ENCODE results near the gene RNF224. TPM values are rescaled to one million over a fixed set of nuclear protein-coding genes. Genes with fewer than 3 reads are reported as not detected.

Gene RNF224
- total and polyA plus RNA-seq, 9 donors = 0.68 to 7.4 (median 2.6) TPM; not detected in 1

DNA sequence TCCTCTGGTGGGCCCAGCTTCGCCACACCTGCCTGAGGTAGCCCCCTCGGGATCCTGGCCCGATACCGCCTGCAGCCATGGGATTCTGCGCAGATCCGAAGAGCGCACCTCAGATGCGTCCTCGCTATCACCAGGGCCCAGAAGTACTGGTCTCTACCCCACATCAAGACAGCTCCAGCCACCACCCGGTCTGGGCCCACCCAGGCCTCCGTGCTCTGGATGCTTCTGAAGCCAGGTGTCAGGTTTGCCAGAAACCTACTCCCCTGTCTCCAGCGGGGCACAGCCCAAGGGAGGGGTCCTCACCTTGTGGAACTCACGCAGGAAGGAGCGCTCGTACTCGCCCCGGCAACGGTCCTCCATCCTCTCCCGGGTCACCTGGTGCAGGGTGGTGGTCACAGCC is 41.4 kb upstream of the RNF224 start:
- no peak for DNase-seq
- Histone ChIP-seq H3K4me1 (ENCODE audit: control insufficient read depth, insufficient read depth, low read length) (peaks cover 41% of the 10 kb centered on the region), H3K36me3 (ENCODE audit: control insufficient read depth, insufficient read depth, low read length) (peaks cover 74% of the 10 kb centered on the region), H3K27me3 (ENCODE audit: control insufficient read depth, insufficient read depth, low read length) (no peaks in the 10 kb centered on the region), H3K9me3 (replicated peaks; ENCODE audit: control insufficient read depth, low read depth, low read length) (no peaks in the 10 kb centered on the region), H3K4me3 (ENCODE audit: low read length) (no peak overlapping the region), H3K27ac (ENCODE audit: low read length) (no peak overlapping the region)
- 92% methylated on average over 17 of the region's 19 CpGs for WGBS (ENCODE audit: insufficient coverage)

GRCh38 chr9:137186385-137186784 is 40.9 kb upstream of the RNF224 start:
- H3K9me3 ChIP-seq (replicated peaks; ENCODE audit: control insufficient read depth, low read depth, low read length) = no peaks in the 10 kb centered on the region
- H3K27me3 ChIP-seq (ENCODE audit: control insufficient read depth, insufficient read depth, low read length) = no peaks in the 10 kb centered on the region
- H3K27ac ChIP-seq (ENCODE audit: low read length) = no peak overlapping the region
- H3K4me1 ChIP-seq (ENCODE audit: control insufficient read depth, insufficient read depth, low read length) = peaks cover 46% of the 10 kb centered on the region
- no peak overlapping the region for H3K4me3 ChIP-seq (ENCODE audit: low read length)
- peaks cover 74% of the 10 kb centered on the region for H3K36me3 ChIP-seq (ENCODE audit: control insufficient read depth, insufficient read depth, low read length)
- 86% methylated on average over 4 of the region's 6 CpGs for WGBS (ENCODE audit: insufficient coverage)
- DNase-seq = no peak

DNA sequence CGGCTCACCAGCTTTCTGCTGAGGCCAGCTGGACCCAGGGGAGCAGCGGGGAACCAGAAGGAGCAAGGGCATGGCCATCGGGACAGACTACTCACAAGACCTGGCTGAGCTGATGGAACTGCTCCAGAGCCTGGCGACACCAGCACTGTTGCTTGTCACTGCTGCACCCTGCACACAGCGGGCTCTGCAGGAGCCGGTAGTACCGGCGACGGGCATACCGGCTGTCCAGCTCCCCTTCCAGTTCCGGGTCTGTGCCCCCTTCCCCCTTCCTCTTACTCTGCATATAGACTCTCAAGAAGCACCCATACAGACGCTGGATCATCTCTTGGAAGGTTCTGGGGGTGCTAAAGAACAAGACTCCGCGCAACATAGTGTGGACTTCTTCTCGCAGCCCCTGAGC is 39.9 kb upstream of the RNF224 start:
- no peak for DNase-seq
- peak overlapping the region; percentile 99 for H3K4me3 ChIP-seq (ENCODE audit: low read length)
- no peaks in the 10 kb centered on the region for H3K27me3 ChIP-seq (ENCODE audit: control insufficient read depth, insufficient read depth, low read length)
- peaks cover 47% of the 10 kb centered on the region for H3K4me1 ChIP-seq (ENCODE audit: control insufficient read depth, insufficient read depth, low read length)
- H3K36me3 ChIP-seq (ENCODE audit: control insufficient read depth, insufficient read depth, low read length) = peaks cover 75% of the 10 kb centered on the region
- no peak overlapping the region for H3K27ac ChIP-seq (ENCODE audit: low read length)
- 87% methylated on average over 13 of the region's 15 CpGs for WGBS (ENCODE audit: insufficient coverage)
- H3K9me3 ChIP-seq (replicated peaks; ENCODE audit: control insufficient read depth, low read depth, low read length) = no peaks in the 10 kb centered on the region

DNA sequence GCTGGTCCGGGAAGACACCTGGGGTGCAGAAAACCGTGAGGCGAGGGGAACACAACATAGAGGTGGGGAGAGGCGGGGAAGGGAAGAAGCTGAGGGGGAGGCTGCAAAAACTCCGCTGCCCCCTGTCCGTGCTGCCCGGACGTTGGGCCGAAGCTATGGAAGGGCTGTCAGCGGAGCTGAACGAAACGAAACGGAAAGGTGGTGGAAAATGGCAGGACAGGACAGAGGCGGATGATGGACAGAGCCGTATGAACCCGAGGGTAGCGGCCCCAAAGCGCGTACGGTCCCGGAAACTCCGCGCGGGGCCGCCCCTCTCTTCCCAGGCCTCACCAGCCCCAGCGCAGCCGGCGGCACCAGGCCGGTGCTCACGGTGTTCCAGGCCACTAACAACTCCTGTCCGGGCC is 39.2 kb upstream of the RNF224 start:
- H3K36me3 ChIP-seq (ENCODE audit: control insufficient read depth, insufficient read depth, low read length) = peaks cover 73% of the 10 kb centered on the region
- H3K4me1 ChIP-seq (ENCODE audit: control insufficient read depth, insufficient read depth, low read length) = peaks cover 47% of the 10 kb centered on the region

GRCh38 chr9:137188490-137189296 is 38.6 kb upstream of the RNF224 start, which contains the start of the genes ANAPC2 and SSNA1:
Gene ANAPC2 (minus strand): TSS chr9:137188560. CDS start chr9:137188532, 28 bp downstream.
Gene SSNA1 (plus strand): TSS chr9:137188676. CDS start chr9:137188727, 51 bp downstream.
- Histone ChIP-seq H3K9me3 (replicated peaks; ENCODE audit: control insufficient read depth, low read depth, low read length) (no peaks in the 10 kb centered on the region), H3K27me3 (ENCODE audit: control insufficient read depth, insufficient read depth, low read length) (no peaks in the 10 kb centered on the region), H3K4me3 (ENCODE audit: low read length) (peak within 1 kb of the TSS; percentile 99), H3K36me3 (ENCODE audit: control insufficient read depth, insufficient read depth, low read length) (peaks cover 67% of the 10 kb centered on the region), H3K4me1 (ENCODE audit: control insufficient read depth, insufficient read depth, low read length) (peaks cover 47% of the 10 kb centered on the region), H3K27ac (ENCODE audit: low read length) (peak within 1 kb of the TSS; percentile 85)
- peak; percentile 98 for DNase-seq
- WGBS (ENCODE audit: insufficient coverage) = under 1% methylated on average over 93 of the region's 98 CpGs

More for the DNA sequence above, 39.2 kb upstream of the RNF224 start:
- Histone ChIP-seq H3K9me3 (replicated peaks; ENCODE audit: control insufficient read depth, low read depth, low read length) (no peaks in the 10 kb centered on the region), H3K27me3 (ENCODE audit: control insufficient read depth, insufficient read depth, low read length) (no peaks in the 10 kb centered on the region), H3K4me3 (ENCODE audit: low read length) (peak overlapping the region; percentile 99), H3K27ac (ENCODE audit: low read length) (peak overlapping the region; percentile 77)
- WGBS (ENCODE audit: insufficient coverage) = under 1% methylated on average over 25 of the region's 31 CpGs
- DNase-seq = no peak

DNA sequence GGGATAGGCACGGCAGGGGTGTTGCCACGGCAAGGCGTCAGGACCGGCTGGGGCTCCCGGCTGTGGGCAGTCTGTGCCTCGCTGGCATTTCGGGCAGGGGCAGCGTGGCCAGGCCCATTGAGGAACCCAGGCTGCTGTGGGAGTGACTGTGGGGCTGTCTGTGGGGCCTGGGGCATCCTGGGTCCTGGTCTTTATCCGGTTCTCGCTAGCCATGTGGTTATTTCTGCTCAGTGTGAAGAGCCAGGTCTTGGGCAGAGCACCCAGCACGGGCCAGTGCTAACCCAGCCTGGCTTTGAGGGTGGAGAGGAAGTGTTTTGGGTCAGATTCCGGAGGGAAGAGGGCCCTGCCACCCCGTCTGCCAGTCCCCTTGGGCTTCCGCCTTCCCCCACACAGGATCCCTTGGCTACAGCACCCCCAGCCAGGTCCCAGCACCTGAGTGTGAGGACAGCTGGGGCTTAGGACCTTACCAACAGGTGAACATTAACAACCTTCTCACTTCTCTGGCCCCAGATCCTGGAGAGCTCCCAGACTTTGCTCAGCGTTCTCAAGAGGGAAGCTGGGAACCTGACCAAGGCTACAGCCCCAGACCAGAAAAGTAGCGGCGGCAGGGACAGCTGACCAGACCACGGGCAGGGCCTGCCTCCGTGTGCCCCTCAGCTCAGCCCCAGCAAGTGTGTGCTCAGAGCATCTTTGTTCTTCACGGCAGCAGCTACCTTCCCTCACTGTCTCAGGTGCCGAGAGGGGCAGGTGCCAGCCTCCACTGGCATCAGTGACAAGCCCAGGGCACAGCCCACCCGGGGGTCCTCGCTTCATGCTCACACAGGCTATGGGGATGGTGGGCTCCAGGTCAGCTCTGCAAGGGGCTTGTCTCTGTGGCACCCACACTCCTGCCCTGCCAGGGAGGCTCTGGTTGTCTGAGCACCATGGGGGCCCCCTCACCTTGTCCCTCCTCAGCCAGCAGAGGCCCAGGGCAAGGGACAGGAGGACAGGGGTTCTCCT is 37.7 kb upstream of the RNF224 start:
- Histone ChIP-seq H3K36me3 (ENCODE audit: control insufficient read depth, insufficient read depth, low read length) (peaks cover 58% of the 10 kb centered on the region), H3K27ac (ENCODE audit: low read length) (peak overlapping the region; percentile 85), H3K4me3 (ENCODE audit: low read length) (peak overlapping the region; percentile 99)

DNA sequence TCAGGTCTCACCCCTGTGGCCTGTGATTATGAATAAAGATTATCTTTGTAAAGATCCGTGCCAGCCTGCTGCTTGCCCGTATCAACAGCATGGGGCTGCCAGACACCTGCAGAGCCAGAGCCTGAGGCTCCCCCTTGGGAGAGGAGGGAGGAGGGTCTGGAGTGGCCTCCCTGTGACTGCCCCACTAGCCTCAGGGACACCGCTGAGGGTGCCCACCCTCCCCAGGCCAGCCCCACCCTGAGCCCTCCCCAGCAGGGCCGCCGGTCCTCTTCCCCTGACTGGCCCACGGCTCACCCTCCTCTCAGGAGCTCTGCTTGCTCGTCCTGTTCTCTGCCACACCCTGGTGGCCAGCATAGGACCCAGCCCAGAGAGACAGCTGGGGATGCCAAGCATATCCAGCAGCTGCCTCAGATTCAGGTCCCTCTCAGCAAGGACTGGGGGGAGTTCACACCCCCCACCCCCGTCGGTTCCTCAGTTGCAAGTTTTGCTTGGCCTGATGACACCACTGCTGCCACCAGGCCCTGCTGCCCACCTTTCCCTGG is 36.9 kb upstream of the RNF224 start:
- H3K4me1 ChIP-seq (ENCODE audit: control insufficient read depth, insufficient read depth, low read length) = peaks cover 56% of the 10 kb centered on the region
- H3K4me3 ChIP-seq (ENCODE audit: low read length) = no peak overlapping the region
- WGBS (ENCODE audit: insufficient coverage) = 56% methylated on average over 7 of the region's 9 CpGs
- H3K27me3 ChIP-seq (ENCODE audit: control insufficient read depth, insufficient read depth, low read length) = no peaks in the 10 kb centered on the region
- DNase-seq = no peak
- H3K27ac ChIP-seq (ENCODE audit: low read length) = peak overlapping the region; percentile 85
- H3K9me3 ChIP-seq (replicated peaks; ENCODE audit: control insufficient read depth, low read depth, low read length) = no peaks in the 10 kb centered on the region
- peaks cover 50% of the 10 kb centered on the region for H3K36me3 ChIP-seq (ENCODE audit: control insufficient read depth, insufficient read depth, low read length)

More for the DNA sequence above, 37.7 kb upstream of the RNF224 start:
- DNase-seq = no peak
- Histone ChIP-seq H3K9me3 (replicated peaks; ENCODE audit: control insufficient read depth, low read depth, low read length) (no peaks in the 10 kb centered on the region), H3K27me3 (ENCODE audit: control insufficient read depth, insufficient read depth, low read length) (no peaks in the 10 kb centered on the region), H3K4me1 (ENCODE audit: control insufficient read depth, insufficient read depth, low read length) (peaks cover 52% of the 10 kb centered on the region)
- WGBS (ENCODE audit: insufficient coverage) = 35% methylated on average over 22 of the region's 23 CpGs

- Histone ChIP-seq H3K36me3 (ENCODE audit: control insufficient read depth, insufficient read depth, low read length) (peaks cover 42% of the 10 kb centered on the region), H3K4me3 (ENCODE audit: low read length) (no peak overlapping the region), H3K4me1 (ENCODE audit: control insufficient read depth, insufficient read depth, low read length) (peaks cover 55% of the 10 kb centered on the region), H3K9me3 (replicated peaks; ENCODE audit: control insufficient read depth, low read depth, low read length) (no peaks in the 10 kb centered on the region), H3K27ac (ENCODE audit: low read length) (no peak overlapping the region), H3K27me3 (ENCODE audit: control insufficient read depth, insufficient read depth, low read length) (no peaks in the 10 kb centered on the region)
- 61% methylated on average over 3 of the region's 3 CpGs for WGBS (ENCODE audit: insufficient coverage)
- DNase-seq = no peak
These were observed 36.1 kb upstream of the RNF224 start for GRCh38 chr9:137191245-137191644.

- no peaks in the 10 kb centered on the region for H3K9me3 ChIP-seq (replicated peaks; ENCODE audit: control insufficient read depth, low read depth, low read length)
- no peak overlapping the region for H3K27ac ChIP-seq (ENCODE audit: low read length)
- H3K36me3 ChIP-seq (ENCODE audit: control insufficient read depth, insufficient read depth, low read length) = peaks cover 37% of the 10 kb centered on the region
- H3K4me3 ChIP-seq (ENCODE audit: low read length) = no peak overlapping the region
- no peaks in the 10 kb centered on the region for H3K27me3 ChIP-seq (ENCODE audit: control insufficient read depth, insufficient read depth, low read length)
- peaks cover 49% of the 10 kb centered on the region for H3K4me1 ChIP-seq (ENCODE audit: control insufficient read depth, insufficient read depth, low read length)
- WGBS (ENCODE audit: insufficient coverage) = 71% methylated on average over 10 of the region's 22 CpGs
- DNase-seq = no peak
These were observed 35.4 kb upstream of the RNF224 start for GRCh38 chr9:137191691-137192447.
